ENCODE data around the gene GREM2.

DNA sequence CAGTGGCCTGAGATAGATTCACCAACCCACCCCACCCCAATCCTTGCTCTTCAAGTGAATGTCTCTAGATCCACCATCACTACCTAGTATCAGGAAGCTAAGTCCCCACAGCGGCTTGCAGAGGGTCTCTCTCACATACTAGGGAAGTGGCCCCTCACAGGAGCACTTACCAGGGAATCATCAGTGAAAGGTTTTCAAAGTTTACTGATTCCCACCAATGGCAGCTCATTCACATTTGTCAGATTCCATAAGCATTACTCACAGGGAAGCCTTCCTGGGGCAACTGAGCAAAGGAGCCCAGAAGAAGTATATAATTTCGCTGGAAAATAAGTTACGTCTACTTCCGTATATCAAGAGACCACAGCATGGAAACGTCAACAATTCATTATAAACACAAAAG, 120.8 kb downstream of the GREM2 start:
- TF ChIP-seq, protein P1, sequence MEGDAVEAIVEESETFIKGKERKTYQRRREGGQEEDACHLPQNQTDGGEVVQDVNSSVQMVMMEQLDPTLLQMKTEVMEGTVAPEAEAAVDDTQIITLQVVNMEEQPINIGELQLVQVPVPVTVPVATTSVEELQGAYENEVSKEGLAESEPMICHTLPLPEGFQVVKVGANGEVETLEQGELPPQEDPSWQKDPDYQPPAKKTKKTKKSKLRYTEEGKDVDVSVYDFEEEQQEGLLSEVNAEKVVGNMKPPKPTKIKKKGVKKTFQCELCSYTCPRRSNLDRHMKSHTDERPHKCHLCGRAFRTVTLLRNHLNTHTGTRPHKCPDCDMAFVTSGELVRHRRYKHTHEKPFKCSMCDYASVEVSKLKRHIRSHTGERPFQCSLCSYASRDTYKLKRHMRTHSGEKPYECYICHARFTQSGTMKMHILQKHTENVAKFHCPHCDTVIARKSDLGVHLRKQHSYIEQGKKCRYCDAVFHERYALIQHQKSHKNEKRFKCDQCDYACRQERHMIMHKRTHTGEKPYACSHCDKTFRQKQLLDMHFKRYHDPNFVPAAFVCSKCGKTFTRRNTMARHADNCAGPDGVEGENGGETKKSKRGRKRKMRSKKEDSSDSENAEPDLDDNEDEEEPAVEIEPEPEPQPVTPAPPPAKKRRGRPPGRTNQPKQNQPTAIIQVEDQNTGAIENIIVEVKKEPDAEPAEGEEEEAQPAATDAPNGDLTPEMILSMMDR (IDR thresholded peaks at IDR 0.05; ENCODE audit: low read length): no peak
- TF ChIP-seq EZH2phosphoT487 (IDR thresholded peaks at IDR 0.05; ENCODE audit: low read length): no peak

All from MM.1S (cell line).